Breast epithelium (tissue), 3 donors: ENCODE data around the gene ATRAID.
"Not testable (repeated sequence)": the region's sequence is repeated elsewhere in the genome, so short reads cannot be mapped to it uniquely, and the experiment has no call there.

ENCODE experiments used
- CTCF ChIP-seq, 3 donors: fragments of 450-650 bp; IDR thresholded peaks; one replicate each; pipeline ENCODE4 v1.5.1; 2016 to 2017; ENCODE audit warnings: antibody characterized with exemption in 3 of 3, mild to moderate bottlenecking in 3 of 3, moderate library complexity in 3 of 3
- POLR2AphosphoS5 ChIP-seq, 3 donors: sonication (generic); formaldehyde crosslinking; IDR thresholded peaks; one replicate each; pipeline ENCODE4 v1.6.1; 2017; ENCODE audit warnings: antibody characterized with exemption in 3 of 3

DNA sequence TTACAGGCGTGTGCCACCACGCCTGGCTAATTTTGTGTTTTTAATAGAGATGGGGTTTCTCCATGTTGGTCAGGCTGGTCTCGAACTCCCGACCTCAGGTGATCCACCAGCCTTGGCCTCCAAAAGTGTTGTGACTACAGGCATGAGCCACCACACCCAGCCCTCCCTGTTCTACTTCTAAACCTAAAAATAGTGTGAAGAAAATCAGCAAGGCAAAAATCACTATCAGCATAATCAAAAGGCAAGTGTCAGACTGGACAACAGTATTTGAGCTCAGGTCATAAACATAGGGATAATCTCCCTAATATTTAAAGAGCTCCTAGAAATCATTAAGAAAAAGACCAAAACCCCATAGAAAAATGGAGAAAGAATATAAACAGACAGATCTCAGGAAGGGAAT, 36.1 kb upstream of the ATRAID start:
- not testable (repeated sequence) for TF ChIP-seq POLR2AphosphoS5, CTCF (IDR thresholded peaks at IDR 0.05)
